Amniotic epithelial cell (primary cell): ENCODE data around the gene SOX30.
A peak's percentile ranks its signal among the peaks of the same experiment; 100 is the strongest.

ENCODE experiments used
- DNase-seq: peaks from one replicate; pipeline ENCODE4 v3.0.0-alpha.2; 2010; ENCODE audit warnings: low read depth

Gene SOX30

DNA sequence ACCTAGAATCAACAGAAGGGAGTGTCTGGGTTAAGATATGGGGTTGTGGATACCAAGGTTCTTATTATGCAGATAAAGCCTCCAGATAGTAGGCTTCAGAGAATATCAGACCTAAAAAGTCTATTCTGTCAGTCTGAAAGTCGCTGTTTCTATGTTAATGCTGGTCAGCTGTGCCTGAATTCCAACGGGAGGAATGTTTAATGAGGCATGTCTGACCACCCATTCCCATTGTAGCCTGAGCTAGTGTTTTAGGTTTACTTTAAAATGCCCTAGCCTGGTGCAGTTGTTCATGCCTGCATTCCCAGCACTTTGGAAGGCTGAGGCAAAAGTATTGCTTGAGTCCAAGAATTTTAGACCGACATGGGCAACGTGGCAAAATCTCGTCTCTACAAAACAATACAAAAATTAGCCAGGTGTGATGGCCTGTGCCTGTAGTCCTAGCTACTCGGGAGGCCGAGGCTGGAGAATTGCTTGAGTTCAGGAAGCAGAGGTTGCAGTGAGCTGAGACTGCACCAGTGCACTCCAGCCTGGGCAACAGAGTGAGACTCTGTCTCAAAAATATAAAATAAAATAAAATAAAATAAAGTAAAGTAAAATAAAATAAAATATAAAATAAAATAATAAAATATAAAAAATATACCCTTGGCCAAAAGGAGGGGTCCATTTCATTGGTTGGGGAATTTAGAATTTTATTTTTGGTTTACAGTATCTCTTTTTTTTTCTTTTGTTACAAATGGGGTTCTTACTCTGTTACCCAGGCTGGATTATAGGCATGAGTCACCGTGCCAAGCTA is 7.8 kb upstream of the SOX30 start:
- DNase-seq = no peak

DNA sequence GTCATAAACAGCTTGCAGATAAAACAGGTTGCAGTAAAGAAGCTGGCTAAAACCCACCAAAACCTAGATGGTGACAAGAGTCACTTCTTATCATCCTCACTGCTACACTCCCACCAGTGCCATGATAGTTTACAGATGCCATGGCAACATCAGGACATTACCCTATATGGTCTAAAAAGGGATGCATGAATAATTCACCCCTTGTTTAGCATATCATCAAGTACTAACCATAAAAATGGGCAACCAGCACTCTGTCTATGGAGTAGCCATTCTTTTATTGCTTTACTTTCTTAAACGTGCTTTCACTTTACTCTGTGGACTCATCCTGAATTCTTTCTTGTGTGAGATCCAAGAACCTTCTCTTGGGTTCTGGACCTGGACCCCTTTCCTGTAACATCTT is 6.7 kb upstream of the SOX30 start:
- no peak for DNase-seq

DNA sequence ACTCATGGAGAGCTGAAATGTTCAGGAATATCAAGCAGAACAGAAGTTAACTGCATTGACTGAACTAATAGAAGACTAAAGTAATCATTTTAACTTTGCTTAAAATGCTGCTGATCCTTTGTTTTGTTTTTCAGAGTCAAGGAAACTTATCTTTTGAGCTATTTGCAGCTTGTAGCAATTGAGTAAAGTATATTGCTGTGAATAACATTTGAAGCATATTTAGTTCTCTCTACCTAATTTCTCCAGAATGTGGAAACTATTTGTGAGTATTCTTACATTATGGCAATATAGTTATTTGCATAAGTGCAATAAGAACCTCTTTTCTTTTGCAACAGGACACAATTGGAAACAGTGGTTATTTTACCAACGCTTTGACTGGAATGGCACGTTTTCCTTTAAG is 5.3 kb upstream of the SOX30 start:
- DNase-seq = peak; percentile 18

DNA sequence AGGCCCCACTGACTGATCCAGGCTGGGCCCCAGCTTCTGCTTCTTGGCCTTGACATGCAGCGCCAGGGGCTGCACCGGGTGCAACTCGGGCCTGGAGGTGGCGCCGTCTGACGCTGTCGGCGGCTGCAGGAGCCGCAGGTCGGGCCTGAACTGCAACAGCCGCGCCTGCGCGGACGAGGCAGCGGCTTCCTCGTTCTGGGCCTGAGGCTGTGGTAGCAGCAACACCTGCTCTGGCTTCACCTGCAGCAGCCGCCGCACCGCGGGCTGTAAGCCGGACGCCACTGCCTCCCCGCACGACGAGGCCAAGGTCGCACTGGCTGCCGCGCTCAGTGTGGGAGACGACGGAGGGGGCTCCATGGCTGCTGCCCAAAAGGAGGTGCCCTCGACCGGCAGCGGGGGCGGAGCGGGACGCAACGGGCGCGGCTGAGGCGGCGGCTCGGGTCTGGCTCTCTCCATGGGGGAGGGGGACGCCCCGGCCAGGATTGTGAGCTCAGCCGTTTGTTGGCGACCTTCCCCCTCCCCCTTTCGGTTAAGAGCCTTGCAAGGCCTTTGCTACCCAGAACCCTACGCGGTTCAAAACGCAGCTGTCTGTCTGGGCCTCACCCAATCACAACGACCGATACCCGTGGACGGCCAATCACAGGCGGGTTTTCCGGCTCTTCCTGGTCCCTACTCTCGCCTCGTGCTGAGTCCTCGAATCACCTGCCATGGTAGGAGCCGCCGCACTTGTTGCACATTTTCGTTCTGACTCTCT is 438 bp downstream of the SOX30 start:
- peak; percentile 64 for DNase-seq

DNA sequence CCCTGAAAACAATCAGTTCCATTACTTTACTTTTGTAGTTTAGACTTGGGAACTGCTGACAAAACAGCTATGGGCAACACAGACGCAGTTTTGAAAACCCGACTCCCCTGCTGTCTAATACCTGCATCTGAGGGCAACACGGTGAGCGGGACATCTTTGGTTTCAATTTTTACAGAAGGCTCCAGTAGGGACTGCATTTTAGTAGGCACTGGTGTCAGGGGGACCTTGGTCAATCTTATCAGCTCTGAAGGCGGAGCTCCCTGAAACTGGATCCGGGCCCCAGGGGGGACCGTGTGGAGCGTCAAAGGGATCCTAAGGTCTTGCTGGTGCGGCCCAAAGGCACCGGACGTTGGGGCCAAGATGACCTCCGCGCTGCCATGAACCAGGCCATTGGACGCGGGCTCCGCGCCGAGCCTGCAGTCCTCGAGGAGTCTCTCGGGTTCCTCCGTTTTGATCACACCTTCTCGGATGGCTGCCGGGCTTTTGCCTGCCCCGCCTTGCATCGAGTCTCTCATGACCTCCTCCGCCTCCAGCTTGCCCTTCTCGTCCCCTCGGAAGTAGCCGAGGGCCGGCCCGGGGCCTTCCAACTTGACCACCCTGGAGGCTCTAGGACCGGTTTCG is 1.1 kb downstream of the SOX30 start:
- no peak for DNase-seq

DNA sequence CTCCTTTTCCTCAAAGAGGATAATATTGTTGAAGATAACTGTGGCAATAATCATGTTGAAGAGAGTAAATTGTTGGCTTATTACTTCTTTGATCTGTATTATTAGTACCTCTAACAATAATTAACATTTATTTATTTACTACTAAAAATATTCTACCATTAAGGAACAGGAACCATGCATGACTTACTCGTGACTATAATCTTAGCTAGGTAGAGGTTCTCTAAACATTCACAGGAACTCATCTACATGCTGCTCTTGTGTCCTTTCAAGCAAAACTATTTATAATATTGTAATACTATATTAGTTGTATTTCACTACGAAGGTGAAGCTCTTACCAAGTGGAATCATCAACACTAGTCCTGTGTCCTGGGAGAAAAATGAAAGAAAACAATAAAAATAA is 3.1 kb downstream of the SOX30 start:
- no peak for DNase-seq

DNA sequence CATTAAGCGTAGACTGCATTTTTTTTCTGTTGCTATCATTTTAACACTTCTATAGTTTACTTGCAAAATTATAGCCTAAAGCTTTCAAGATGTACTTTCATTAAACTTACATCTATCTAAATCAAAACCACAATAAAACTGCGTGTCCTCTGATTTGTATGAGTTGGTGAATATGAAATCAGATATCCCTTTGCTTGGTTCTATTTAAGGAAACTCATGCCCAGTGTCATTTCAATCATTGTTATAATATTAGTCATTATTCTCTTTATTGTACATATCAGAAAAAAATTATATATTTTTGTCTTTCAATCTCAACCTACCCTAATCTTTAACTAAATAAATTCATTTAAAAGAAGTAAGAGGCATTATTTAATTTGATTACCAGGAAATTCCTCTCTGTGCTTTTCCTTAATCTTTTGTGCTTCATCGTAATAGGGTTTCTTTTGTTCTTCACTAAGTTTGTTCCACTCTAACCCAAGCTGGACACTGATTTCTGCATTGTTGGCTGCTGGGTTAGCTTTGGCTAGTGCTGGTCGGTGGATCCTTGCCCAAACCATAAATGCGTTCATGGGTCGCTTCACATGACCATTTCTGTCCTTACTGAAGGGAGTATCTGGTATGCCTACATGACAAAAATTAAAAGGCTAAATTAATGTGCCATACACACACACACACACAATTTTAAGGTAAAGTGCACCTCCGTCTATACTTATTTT is 3.8 kb downstream of the SOX30 start:
- DNase-seq = no peak

DNA sequence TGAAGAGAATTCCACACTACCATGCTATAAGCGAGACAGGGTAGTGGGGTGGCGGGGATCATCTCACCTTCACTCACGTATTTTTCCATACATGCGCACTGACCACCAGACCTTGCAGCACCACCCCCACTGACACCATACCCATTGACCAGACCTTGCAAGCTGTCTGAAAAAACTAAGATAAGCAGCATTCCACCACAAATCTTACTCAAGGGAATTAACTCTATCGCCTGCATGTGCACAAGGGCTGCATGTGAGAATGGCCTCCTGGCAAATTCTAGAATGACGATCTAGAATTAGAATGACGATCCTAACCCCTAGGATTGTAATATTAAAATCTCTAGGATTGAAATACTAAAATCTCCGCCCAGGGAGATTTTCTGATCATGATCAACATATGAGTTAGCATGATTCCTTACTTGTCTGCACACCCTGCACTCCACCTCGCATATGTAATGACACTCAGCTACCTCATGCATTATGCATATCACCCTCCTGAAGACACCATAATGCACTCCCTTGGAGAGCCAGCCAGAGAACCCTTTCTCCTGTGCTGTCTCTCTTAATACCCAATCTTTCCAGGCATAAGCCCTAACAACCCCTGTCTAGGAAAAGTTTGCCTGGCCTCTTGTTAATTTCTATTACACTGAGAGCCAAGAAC is 11.7 kb downstream of the SOX30 start:
- DNase-seq = no peak

DNA sequence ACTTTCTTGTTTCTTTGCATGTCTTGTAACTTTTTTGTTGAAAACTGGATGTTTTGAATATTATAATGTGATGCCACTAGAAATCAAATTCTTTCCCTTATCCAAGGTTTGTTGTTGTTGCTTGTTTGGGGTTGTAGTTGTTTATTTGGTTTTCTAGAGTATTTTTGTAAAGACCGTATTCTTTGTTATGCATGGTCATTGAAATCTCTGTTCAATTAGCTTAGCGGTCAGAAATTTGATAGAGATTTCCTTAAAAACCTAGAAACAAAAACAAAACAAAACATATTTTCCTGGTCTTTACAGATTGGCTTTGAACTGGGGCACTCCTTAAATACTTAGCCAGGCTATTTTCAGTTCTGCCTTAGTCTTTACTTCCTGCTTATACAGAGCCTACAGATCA is 21.9 kb downstream of the SOX30 start:
- DNase-seq = no peak

DNA sequence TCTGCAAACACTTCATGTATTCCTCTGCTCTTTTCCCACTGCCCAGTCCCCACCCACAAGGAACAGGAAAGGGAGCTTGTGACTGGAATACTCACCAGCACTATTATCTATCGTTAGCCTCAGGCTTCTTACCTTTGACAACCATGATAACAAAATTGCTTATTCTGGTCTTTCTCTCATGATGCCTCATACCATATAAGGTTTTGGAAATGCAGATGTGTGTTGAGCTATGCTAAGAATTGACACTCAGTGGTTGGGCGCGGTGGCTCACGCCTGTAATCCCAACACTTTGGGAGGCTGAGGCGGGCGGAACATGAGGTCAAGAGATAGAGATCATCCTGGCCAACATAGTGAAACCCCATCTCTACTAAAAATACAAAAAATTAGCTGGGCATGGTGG is 25.4 kb downstream of the SOX30 start:
- no peak for DNase-seq

DNA sequence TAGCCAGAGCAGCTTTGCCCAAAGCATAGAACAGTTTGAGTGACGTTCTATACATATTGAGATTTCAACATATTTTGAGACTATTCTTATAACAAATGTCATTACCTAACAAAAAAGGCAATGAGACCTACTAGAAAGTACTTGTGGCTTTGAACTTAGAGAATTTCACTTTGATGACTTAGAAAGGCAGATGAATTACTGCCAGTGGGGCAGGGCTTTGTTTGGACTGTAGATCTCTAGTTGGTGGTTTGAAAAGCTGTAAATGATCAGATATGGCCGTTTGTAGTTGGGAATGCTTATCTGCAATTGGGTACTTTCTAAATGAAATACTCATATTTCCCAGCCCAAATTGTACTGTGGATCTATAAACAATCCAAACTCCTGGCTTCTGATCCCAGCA is 28.1 kb downstream of the SOX30 start:
- DNase-seq = no peak

DNA sequence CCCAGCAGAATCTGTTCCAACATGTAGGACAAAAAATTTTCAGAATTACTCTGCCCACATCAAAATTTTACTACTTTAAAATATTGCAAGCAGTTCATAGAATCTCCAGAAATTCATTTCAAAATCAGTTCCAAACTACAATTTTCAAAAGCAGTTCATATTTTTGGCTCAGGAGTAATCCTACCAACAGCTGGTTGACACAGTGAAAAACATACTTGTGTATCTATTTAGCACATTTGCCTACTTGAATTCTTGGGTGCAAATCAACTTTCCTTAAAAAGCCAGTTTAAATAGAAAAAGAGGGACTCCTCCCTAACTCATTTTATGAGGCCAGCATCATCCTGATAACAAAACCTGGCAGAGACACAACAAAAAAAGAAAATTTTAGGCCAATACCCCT is 31.5 kb downstream of the SOX30 start:
- DNase-seq = no peak

DNA sequence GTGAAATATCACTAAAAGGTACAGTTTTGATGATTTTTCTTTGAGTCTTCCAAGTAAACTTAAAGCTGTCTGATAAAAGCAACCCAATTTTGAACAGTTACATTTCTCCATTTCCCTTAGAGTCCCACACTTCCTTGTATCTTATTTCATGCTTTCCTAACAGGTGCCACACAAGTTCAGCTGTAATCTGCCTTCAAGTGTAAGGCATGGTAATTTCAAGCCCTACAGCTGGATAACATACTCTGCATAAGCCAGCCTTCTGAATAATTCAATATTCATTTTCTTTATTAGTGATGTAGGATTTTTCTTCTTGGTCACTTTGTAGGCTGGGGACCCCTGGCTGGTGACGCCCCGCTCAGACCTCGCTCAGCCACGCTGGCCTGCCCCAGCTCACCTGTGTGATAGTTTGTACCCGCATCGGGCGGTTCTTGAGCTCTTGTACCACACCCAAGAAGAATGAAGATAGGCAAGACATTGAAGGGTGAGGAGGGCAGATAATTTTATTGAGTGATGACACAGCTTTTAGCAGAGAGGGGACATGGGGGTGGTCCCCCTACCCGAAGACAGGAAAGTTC is 34.0 kb downstream of the SOX30 start:
- no peak for DNase-seq

DNA sequence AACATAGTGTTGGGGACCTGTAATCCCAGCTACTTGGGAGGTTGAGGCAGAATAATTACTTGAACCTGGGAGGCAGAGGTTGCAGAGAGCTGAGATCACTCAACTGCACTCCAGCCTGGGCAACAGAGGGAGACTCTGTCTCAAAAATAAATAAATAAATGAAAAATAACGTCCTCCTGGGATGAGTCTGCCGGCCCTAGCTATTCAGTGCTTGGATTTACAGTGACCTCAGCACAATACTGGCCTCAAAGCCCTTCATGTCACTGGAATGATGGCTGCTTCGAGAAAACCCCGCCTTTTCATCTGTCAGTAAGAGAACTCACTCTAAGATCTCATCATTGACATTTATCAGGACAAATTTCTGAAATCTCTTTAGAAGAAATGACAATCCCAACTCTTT is 35.5 kb downstream of the SOX30 start:
- DNase-seq = no peak

DNA sequence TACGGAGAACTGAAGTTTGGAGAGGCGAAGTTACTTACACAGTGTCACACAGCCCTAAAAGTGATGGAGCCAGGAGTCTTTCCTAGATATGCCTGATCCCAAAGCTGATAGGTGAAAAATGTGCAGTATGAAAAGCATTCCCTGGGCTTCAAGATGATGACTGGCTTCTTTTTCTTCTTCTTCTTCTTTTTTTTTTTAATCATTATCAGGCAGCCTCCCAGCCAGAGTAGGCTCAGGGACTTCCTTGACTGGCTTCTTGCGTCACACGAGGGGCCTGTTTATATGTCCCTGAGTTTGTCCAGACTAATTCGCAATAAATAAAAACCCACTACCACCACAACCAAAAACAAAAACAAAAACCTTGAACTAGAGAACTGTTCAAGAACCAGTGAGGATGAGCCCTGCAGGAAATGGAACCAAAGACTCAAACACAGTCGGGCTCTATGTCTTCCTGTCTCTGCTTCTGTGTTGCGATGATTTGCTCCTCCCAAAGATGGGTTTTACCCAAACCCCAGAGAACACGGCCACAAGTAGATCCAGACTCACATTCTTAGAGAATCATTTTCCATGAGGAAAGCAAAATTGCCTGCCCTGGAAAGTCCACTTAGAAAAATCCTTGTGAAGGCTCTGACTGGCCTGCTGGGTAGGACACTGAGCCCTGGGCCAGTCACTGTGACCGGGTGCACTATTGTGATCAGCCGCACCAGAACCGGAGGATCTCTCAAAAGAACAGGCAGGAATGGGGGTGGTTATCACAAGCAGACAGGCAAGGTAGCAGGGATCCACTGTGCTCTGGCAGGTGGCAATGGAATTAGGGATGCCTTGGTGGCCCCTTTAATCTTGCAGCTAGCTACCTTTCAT is 38.6 kb downstream of the SOX30 start:
- peak; percentile 38 for DNase-seq

DNA sequence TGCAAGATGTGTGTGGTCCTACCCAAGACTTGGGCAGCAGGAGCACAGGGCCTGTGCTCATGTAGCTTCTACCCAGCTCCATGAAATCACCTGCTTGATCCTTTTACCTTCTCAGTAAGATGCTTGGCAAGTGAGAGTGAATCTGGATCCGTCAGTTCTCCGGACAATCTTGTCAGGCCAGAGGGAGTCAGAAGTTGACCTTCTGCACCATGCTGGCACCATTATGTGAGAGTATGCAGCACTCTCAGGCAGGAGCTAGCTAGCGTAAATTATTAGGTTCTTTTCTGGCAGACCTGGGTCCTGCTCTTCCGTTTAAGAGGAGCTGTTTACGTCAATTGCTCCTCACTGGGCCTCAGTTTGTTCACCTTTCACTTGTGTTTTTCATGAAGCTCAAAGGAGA is 39.7 kb downstream of the SOX30 start:
- DNase-seq = no peak

DNA sequence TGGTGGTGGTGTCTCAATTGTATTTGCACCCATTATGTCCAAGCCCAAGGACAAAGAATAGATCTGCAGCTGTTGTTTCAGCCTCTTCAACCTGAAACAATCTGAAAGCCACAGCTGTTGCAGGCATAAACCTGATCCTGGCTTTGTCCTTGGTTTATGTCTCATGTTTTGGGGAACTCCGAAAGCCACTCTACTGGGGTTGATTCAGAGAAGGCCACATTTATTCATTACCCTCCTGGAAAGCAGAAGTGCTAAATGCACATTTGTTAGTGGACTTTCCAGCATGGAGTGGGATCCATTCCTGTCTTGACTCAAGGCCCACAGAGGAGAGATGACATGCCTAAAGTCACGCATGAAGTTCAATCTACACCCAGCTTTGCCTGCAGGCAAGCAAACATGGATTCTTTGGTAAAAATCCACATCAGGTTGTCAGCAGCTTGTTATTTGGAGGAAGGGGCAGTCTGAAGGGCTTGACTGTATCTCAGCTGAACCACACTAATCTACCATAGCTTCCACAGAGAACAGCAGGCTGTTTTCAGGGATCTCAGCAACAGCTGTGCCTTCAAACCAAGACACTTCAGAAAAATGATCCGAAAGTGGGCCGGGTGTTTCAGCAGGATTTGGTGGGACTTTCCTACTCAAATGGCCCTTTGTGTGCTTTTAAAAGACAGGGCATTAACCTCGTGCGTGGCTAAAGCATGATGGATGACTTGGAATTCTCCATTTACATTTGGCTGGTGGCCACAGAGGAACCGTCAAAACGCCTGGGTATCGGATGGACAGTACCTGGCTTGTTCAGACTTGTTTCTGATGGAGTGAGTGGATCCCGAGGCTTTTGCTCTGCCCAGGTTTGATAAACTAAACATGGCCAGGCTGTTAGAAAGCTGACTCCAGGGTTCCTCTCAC is 40.4 kb downstream of the SOX30 start:
- no peak for DNase-seq

DNA sequence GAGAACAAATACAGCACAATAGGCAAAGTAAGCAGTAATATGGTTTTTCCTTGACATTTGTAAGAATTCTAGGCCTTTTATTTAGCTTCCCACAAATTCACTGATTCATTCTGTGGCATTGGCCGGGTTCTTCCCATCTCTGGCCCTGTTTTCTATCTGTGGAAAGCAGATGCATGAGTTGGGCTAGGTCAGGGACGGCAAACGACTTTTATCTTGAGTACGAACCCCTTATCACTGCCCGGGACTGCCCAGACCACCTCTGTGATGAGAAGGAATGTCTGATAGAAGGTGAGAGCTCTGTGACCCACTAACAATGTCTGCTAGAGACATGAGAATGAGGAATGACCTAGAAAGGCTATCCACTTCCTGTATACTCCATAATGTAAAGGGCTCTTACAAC is 41.2 kb downstream of the SOX30 start:
- DNase-seq = peak; percentile 31

DNA sequence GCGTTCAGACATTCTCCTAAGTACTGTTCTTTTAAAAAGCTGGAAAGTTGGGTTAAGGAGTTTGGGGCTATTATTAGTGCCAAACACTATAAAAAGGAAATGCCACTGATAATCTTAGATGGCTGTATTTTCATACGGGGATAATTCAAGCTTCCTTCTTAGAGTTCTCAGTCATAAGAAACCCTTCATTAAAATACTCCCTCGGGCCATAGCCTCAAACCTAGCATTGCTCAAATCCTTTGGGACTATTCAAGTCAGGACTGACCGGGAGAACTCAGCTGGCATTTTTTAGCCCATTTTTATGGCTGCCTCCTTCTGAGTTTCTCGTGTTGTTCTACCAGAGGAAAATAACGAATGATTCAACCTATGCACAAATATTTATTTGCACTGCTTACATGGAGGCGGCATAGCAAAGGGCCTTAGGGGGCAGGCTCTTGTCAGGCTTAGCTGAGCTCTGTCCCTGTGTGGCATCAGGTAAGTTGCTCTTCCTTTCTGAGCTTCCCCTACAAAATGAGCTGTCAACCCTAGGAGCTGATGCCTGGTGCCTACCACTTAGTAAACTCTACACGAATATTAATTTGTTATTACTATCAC is 43.2 kb downstream of the SOX30 start:
- no peak for DNase-seq
